Cerebellar cortex (tissue), 1 donor: ENCODE results near the gene ZNF800.

Experiments
- DNase-seq: peaks from one replicate; pipeline ENCODE4 v3.0.0-alpha.2; 2015; ENCODE audit warnings: low spot score

The ZNF800 gene

GRCh38 chr7:127390817-127391590 lies 1.5 kb downstream of the ZNF800 start:
- no peak for DNase-seq

GRCh38 chr7:127390186-127390816 lies 2.2 kb downstream of the ZNF800 start:
- DNase-seq = no peak

- DNase-seq = no peak
Measured at GRCh38 chr7:127389321-127389720, 3.2 kb downstream of the ZNF800 start.

- no peak for DNase-seq
Measured at GRCh38 chr7:127387974-127388373, 4.5 kb downstream of the ZNF800 start.

GRCh38 chr7:127383123-127383835 lies 9.2 kb downstream of the ZNF800 start:
- DNase-seq = no peak

GRCh38 chr7:127382301-127383085 lies 10.0 kb downstream of the ZNF800 start:
- no peak for DNase-seq

GRCh38 chr7:127380479-127380878 lies 12.0 kb downstream of the ZNF800 start:
- no peak for DNase-seq

GRCh38 chr7:127379642-127380041 lies 12.9 kb downstream of the ZNF800 start:
- DNase-seq = no peak

- DNase-seq = no peak
Measured at GRCh38 chr7:127378537-127378936, 14.0 kb downstream of the ZNF800 start.

GRCh38 chr7:127377425-127377824 lies 15.1 kb downstream of the ZNF800 start:
- no peak for DNase-seq

- DNase-seq = no peak
Measured at GRCh38 chr7:127375631-127376030, 16.9 kb downstream of the ZNF800 start.

GRCh38 chr7:127367679-127368078 lies 24.8 kb downstream of the ZNF800 start:
- DNase-seq = no peak

GRCh38 chr7:127366680-127367079 lies 25.8 kb downstream of the ZNF800 start:
- DNase-seq = no peak

- DNase-seq = no peak
Measured at GRCh38 chr7:127365957-127366315, 26.6 kb downstream of the ZNF800 start.

- DNase-seq = no peak
Measured at GRCh38 chr7:127365164-127365956, 27.1 kb downstream of the ZNF800 start.

- no peak for DNase-seq
Measured at GRCh38 chr7:127362364-127363027, 30.0 kb downstream of the ZNF800 start.

GRCh38 chr7:127361736-127362135 lies 30.8 kb downstream of the ZNF800 start:
- DNase-seq = no peak

GRCh38 chr7:127359011-127359410 lies 33.5 kb downstream of the ZNF800 start:
- DNase-seq = no peak

- no peak for DNase-seq
Measured at GRCh38 chr7:127353897-127354296, 38.6 kb downstream of the ZNF800 start.

GRCh38 chr7:127350586-127350985 lies 41.9 kb downstream of the ZNF800 start:
- no peak for DNase-seq

- DNase-seq = no peak
Measured at GRCh38 chr7:127349881-127350280, 42.6 kb downstream of the ZNF800 start.
